Measurements from ENCODE around the gene GPR39. TPM values are rescaled to one million over a fixed set of nuclear protein-coding genes. Genes with fewer than 3 reads are reported as not detected.

The GPR39 gene
- total RNA-seq, 4 donors from 2014 or later = 9.1 to 38.5 (median 25.9) TPM

GRCh38 chr2:132462236-132462635 lies 45.6 kb downstream of the GPR39 start:
- peaks cover 0 to 29% (median 4%) of the 10 kb centered on the region in 4 donors for H3K9me3 ChIP-seq
- no peaks in the 10 kb centered on the region for H3K36me3 ChIP-seq
- no peak overlapping the region for H3K27ac ChIP-seq
- H3K4me1 ChIP-seq = no peaks in the 10 kb centered on the region
- H3K27me3 ChIP-seq = no peaks in the 10 kb centered on the region
- TF ChIP-seq CTCF (IDR thresholded peaks at IDR 0.05) = no peak
- no peak for TF ChIP-seq POLR2A (IDR thresholded peaks at IDR 0.05)
- no peak overlapping the region for H3K4me3 ChIP-seq
- DNase-seq = no peak

DNA sequence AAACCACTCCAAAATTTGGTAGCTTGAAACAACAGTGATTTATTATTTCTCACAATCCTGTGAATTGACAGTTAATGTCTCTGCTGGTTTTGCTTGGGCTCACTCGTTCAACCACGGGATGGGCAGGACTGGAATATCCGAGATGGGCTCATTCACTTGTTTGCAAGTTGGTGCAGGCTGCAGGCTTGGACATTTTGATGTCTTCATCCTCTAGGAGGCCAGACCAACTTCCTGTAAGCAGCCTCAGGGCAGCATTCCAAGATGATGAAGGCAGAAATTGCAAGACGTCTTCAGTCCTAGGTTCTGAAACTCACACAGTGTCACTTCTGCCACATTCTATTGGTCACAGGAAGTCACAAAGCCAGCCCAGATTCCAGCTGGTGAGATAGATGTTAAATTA lies 47.1 kb downstream of the GPR39 start:
- peaks cover 0 to 29% (median 4%) of the 10 kb centered on the region in 4 donors for H3K9me3 ChIP-seq
- no peaks in the 10 kb centered on the region for H3K36me3 ChIP-seq
- no peak overlapping the region for H3K27ac ChIP-seq
- H3K4me3 ChIP-seq = no peak overlapping the region
- no peaks in the 10 kb centered on the region for H3K4me1 ChIP-seq
- TF ChIP-seq POLR2A (IDR thresholded peaks at IDR 0.05) (no peak), CTCF (IDR thresholded peaks at IDR 0.05) (no peak)
- H3K27me3 ChIP-seq = no peaks in the 10 kb centered on the region
- no peak for DNase-seq

DNA sequence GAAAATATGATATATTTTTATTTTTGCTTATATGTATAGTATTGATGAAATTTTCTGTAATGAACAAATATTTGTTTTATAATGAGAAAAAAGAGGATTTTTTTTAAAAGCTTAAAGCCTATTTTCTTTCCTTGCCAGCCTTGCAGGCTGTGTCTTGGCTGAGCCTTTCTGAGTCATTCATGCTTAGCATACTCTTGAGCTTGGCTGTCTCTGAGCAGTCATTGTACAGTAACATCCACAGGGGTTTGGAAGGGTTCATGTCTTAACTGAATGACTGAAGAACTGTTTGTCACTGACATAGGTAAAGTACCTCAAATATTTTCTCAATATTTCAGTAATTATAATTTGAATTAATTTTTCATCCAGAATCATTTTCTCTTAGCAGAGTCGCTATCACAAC lies 49.3 kb downstream of the GPR39 start:
- no peak overlapping the region for H3K4me3 ChIP-seq
- TF ChIP-seq POLR2A (IDR thresholded peaks at IDR 0.05) (no peak), CTCF (IDR thresholded peaks at IDR 0.05) (no peak)
- H3K9me3 ChIP-seq = peaks cover 0 to 23% (median 4%) of the 10 kb centered on the region in 4 donors
- H3K4me1 ChIP-seq = no peaks in the 10 kb centered on the region
- H3K27me3 ChIP-seq = no peaks in the 10 kb centered on the region
- H3K36me3 ChIP-seq = no peaks in the 10 kb centered on the region
- no peak overlapping the region for H3K27ac ChIP-seq
- DNase-seq = no peak

GRCh38 chr2:132466428-132467028 lies 49.9 kb downstream of the GPR39 start:
- H3K4me3 ChIP-seq = no peak overlapping the region
- peaks cover 0 to 23% (median 4%) of the 10 kb centered on the region in 4 donors for H3K9me3 ChIP-seq
- H3K27ac ChIP-seq = no peak overlapping the region
- no peaks in the 10 kb centered on the region for H3K36me3 ChIP-seq
- DNase-seq = no peak
- H3K4me1 ChIP-seq = no peaks in the 10 kb centered on the region
- TF ChIP-seq POLR2A (IDR thresholded peaks at IDR 0.05) (no peak), CTCF (IDR thresholded peaks at IDR 0.05) (no peak)
- no peaks in the 10 kb centered on the region for H3K27me3 ChIP-seq

DNA sequence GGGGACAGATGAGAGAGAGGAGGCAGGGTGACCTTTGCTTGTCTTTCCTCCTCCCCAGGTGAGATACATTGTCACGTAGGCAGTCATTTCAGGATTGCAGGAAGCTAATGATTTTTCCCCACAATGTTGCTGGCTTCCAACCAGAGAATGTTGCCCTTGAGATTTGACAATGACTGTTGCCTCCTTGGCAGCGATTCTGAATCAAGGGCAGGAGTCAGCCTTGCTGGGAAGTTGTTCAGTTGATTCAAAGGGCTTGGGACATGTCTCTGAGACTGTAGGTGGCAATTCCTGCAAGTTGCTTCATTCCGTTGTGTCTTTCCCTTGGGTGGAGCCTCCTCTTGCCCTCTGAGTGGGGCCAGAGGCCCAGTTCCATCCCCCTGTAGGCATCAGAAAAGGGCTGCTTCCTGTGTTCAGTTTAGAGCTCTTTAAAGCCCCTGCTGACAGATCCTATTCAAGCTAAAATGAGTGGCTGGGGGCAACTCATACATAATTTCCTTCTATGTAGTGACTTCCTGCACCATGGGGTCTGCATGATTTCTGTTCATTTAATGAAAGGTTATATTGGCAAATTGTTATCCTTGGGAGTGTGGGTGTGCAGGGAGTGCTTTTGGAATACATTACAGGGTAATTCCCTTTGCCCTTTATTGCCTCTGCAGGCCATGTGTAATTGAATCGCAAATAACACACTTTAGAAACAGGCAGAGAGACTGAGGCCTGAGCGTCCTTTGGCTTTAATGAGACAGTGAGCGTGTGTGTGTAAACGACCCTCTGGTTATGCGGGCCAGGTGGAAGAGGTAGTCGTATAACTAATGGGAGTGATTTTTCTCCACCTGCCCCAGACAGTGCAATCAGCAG lies 52.4 kb downstream of the GPR39 start:
- peaks cover 0 to 27% (median 4%) of the 10 kb centered on the region in 4 donors for H3K9me3 ChIP-seq

More for the DNA sequence above, 52.4 kb downstream of the GPR39 start:
- no peak overlapping the region for H3K27ac ChIP-seq
- no peak overlapping the region for H3K4me3 ChIP-seq
- no peak for DNase-seq
- H3K27me3 ChIP-seq = no peaks in the 10 kb centered on the region
- no peaks in the 10 kb centered on the region for H3K4me1 ChIP-seq
- no peak for TF ChIP-seq POLR2A (IDR thresholded peaks at IDR 0.05)
- TF ChIP-seq CTCF (IDR thresholded peaks at IDR 0.05) = no peak
- H3K36me3 ChIP-seq = no peaks in the 10 kb centered on the region

All from Peyer's patch (tissue), 4 donors.